Fibroblast of villous mesenchyme (primary cell): ENCODE measurements around the gene PLEKHH3. TPM values are rescaled to one million over a fixed set of nuclear protein-coding genes. Genes with fewer than 3 reads are reported as not detected.

Experiments used
- DNase-seq: peaks from one replicate; pipeline ENCODE4 v3.0.0-alpha.2; 2010; ENCODE audit warnings: low read depth
- H3K4me3 ChIP-seq: 2 replicates; pipeline ENCODE4 v1.5.1; 2011; ENCODE audit warnings: low read depth, mild to moderate bottlenecking, low read length
- CTCF ChIP-seq: IDR thresholded peaks from 2 replicates; pipeline ENCODE4 v1.5.1; 2012; ENCODE audit warnings: low read depth, mild to moderate bottlenecking, low read length; ENCODE audit not compliant: insufficient read depth
- total RNA-seq: library from RNA; depleted of rRNA; stranded (reverse); fragments of >200 nt; gene quantifications from 2 replicates; pipeline ENCODE4 v1.2.3, GENCODE V29; 2012

The PLEKHH3 gene
- total RNA-seq, 1 donor: 13.8 TPM

GRCh38 chr17:42677921-42678781, 1.4 kb upstream of the PLEKHH3 start:
- no peak for TF ChIP-seq CTCF
- peak; percentile 90 for DNase-seq
- peak overlapping the region; percentile 72 for H3K4me3 ChIP-seq

- TF ChIP-seq CTCF: no peak
- peak; percentile 100 for DNase-seq
- H3K4me3 ChIP-seq: peak overlapping the region; percentile 94
These were observed 441 bp upstream of the PLEKHH3 start for GRCh38 chr17:42677012-42677857.

- H3K4me3 ChIP-seq: peak overlapping the region; percentile 94
- TF ChIP-seq CTCF: no peak
- peak; percentile 52 for DNase-seq
These were observed 800 bp downstream of the PLEKHH3 start for GRCh38 chr17:42675965-42676423.

- no peak for TF ChIP-seq CTCF
- peak overlapping the region; percentile 94 for H3K4me3 ChIP-seq
- DNase-seq: no peak
These were observed 1.3 kb downstream of the PLEKHH3 start for GRCh38 chr17:42675348-42675964.

GRCh38 chr17:42674755-42675347, 1.9 kb downstream of the PLEKHH3 start:
- no peak for DNase-seq
- no peak for TF ChIP-seq CTCF
- H3K4me3 ChIP-seq: peak overlapping the region; percentile 94
